DOHH2 (cell line): ENCODE results near the gene L3MBTL4.

ENCODE experiments used
- H3F3A ChIP-seq: fragments of 200-600 bp; sonication (generic), shearing (Covaris generic); 2 replicates; pipeline ENCODE4 v1.6.0; 2016; ENCODE audit warnings: antibody characterized with exemption, mild to moderate bottlenecking; ENCODE audit not compliant: control insufficient read depth, insufficient read depth
- H3K27ac ChIP-seq: fragments of 200-600 bp; sonication (generic); 2 replicates; pipeline ENCODE4 v1.5.1; 2014; ENCODE audit warnings: low read depth, mild to moderate bottlenecking, low read length, moderate library complexity
- H3K27me3 ChIP-seq: fragments of 200-600 bp; sonication (generic); 2 replicates; pipeline ENCODE4 v1.6.1; 2014; ENCODE audit warnings: mild to moderate bottlenecking, low read length, mixed read lengths; ENCODE audit not compliant: control insufficient read depth
- H3K36me3 ChIP-seq: fragments of 200-600 bp; sonication (generic); 2 replicates; pipeline ENCODE4 v1.6.1; 2014; ENCODE audit warnings: mild to moderate bottlenecking, low read length, moderate library complexity, mixed read lengths; ENCODE audit not compliant: control insufficient read depth
- H3K4me1 ChIP-seq: fragments of 200-600 bp; sonication (generic); 2 replicates; pipeline ENCODE4 v1.6.1; 2014; ENCODE audit warnings: mild to moderate bottlenecking, low read length, mixed read lengths; ENCODE audit not compliant: control insufficient read depth
- H3K4me2 ChIP-seq: fragments of 200-600 bp; sonication (generic); 2 replicates; pipeline ENCODE4 v1.6.0; 2014; ENCODE audit warnings: mild to moderate bottlenecking, low read length, moderate library complexity
- H3K4me3 ChIP-seq: fragments of 200-600 bp; sonication (generic); 2 replicates; pipeline ENCODE4 v1.5.1; 2014; ENCODE audit warnings: mild to moderate bottlenecking, low read length, mixed read lengths
- H3K79me2 ChIP-seq: fragments of 200-600 bp; sonication (generic); 2 replicates; pipeline ENCODE4 v1.6.1; 2014; ENCODE audit warnings: mild to moderate bottlenecking, low read length, mixed read lengths; ENCODE audit not compliant: control insufficient read depth
- H3K9me2 ChIP-seq: fragments of 200-600 bp; sonication (generic); replicated peaks from 2 replicates; pipeline ENCODE4 v1.6.1; 2014; ENCODE audit warnings: mild to moderate bottlenecking, low read length, mixed read lengths; ENCODE audit not compliant: control insufficient read depth
- H3K9me3 ChIP-seq: fragments of 200-600 bp; sonication (generic); 2 replicates; pipeline ENCODE4 v1.6.1; 2014; ENCODE audit warnings: antibody characterized with exemption, low read length, mixed read lengths; ENCODE audit not compliant: control insufficient read depth, insufficient read depth
- H4K20me1 ChIP-seq: fragments of 200-600 bp; sonication (generic); 2 replicates; pipeline ENCODE4 v1.6.0; 2014; ENCODE audit warnings: low read depth, mild to moderate bottlenecking, antibody characterized with exemption, low read length, moderate library complexity; ENCODE audit not compliant: control insufficient read depth, insufficient read depth
- CTCF ChIP-seq: fragments of 200-600 bp; sonication (generic); IDR thresholded peaks from one replicate; pipeline ENCODE4 v1.5.1; 2014; ENCODE audit warnings: antibody characterized with exemption, mild to moderate bottlenecking, low read depth, low read length; ENCODE audit not compliant: poor library complexity, severe bottlenecking
- EZH2phosphoT487 ChIP-seq: fragments of 200-600 bp; sonication (generic); IDR thresholded peaks from 2 replicates; pipeline ENCODE4 v1.6.1; 2017; ENCODE audit warnings: borderline replicate concordance, mild to moderate bottlenecking, antibody characterized with exemption, low read length, moderate library complexity, mixed read lengths

L3MBTL4 gene

GRCh38 chr18:6284761-6285160 is 129.9 kb downstream of the L3MBTL4 start:
- no peak overlapping the region for H3K4me2 ChIP-seq
- H3K36me3 ChIP-seq, result no peaks in the 10 kb centered on the region
- no peaks in the 10 kb centered on the region for H4K20me1 ChIP-seq
- no peaks in the 10 kb centered on the region for H3F3A ChIP-seq
- H3K9me2 ChIP-seq, result no peaks in the 10 kb centered on the region
- H3K4me1 ChIP-seq, result no peaks in the 10 kb centered on the region
- H3K4me3 ChIP-seq, result no peak overlapping the region
- H3K27me3 ChIP-seq, result no peaks in the 10 kb centered on the region
- no peak overlapping the region for H3K27ac ChIP-seq
- H3K79me2 ChIP-seq, result no peaks in the 10 kb centered on the region
- H3K9me3 ChIP-seq, result no peaks in the 10 kb centered on the region
- TF ChIP-seq EZH2phosphoT487 (no peak), CTCF (no peak)

GRCh38 chr18:6284300-6284699 is 130.4 kb downstream of the L3MBTL4 start:
- no peaks in the 10 kb centered on the region for H3K9me3 ChIP-seq
- no peaks in the 10 kb centered on the region for H3K36me3 ChIP-seq
- no peaks in the 10 kb centered on the region for H3K27me3 ChIP-seq
- H3K79me2 ChIP-seq, result no peaks in the 10 kb centered on the region
- H3K9me2 ChIP-seq, result no peaks in the 10 kb centered on the region
- no peak overlapping the region for H3K27ac ChIP-seq
- no peaks in the 10 kb centered on the region for H3F3A ChIP-seq
- H3K4me2 ChIP-seq, result no peak overlapping the region
- H3K4me1 ChIP-seq, result no peaks in the 10 kb centered on the region
- TF ChIP-seq EZH2phosphoT487 (no peak), CTCF (no peak)
- H4K20me1 ChIP-seq, result no peaks in the 10 kb centered on the region
- H3K4me3 ChIP-seq, result no peak overlapping the region

GRCh38 chr18:6281874-6282273 is 132.8 kb downstream of the L3MBTL4 start:
- no peaks in the 10 kb centered on the region for H3K4me1 ChIP-seq
- no peaks in the 10 kb centered on the region for H3K9me2 ChIP-seq
- H4K20me1 ChIP-seq, result no peaks in the 10 kb centered on the region
- H3K27me3 ChIP-seq, result no peaks in the 10 kb centered on the region
- TF ChIP-seq CTCF, result no peak
- TF ChIP-seq EZH2phosphoT487, result no peak
- H3F3A ChIP-seq, result no peaks in the 10 kb centered on the region
- no peaks in the 10 kb centered on the region for H3K36me3 ChIP-seq
- H3K79me2 ChIP-seq, result no peaks in the 10 kb centered on the region
- no peak overlapping the region for H3K4me2 ChIP-seq
- no peak overlapping the region for H3K27ac ChIP-seq
- H3K4me3 ChIP-seq, result no peak overlapping the region
- H3K9me3 ChIP-seq, result no peaks in the 10 kb centered on the region
